GM12801 (cell line): ENCODE measurements around the gene PTPRD.

Experiments
- CTCF ChIP-seq: IDR thresholded peaks from one replicate; pipeline ENCODE4 v1.5.1; 2011; ENCODE audit warnings: control low read depth; ENCODE audit not compliant: insufficient read length; ENCODE audit errors: extremely low read depth

PTPRD gene

DNA sequence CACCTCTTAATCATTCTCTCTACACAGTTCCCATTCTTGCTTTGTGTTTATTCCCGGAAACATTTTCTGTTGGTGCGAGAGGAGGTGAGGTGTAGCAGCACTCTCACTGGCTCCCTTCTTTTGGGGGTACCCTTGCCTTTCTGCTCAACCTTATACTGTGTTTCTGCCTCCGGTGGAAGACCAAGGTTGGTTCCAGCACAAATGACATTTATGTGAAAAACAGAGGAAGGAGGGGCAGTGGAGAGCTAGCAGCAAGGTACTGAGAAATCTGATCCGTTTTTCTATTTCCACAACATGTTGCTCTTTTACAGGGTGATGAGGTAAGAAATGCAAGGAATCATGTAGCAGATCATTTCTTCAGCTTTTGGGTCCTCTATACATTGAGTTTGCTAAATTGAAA lies 2165.2 kb downstream of the PTPRD start:
- TF ChIP-seq CTCF = no peak

- no peak for TF ChIP-seq CTCF
Measured at GRCh38 chr9:8437876-8438275, 2174.9 kb downstream of the PTPRD start.

GRCh38 chr9:8437259-8437658 lies 2175.5 kb downstream of the PTPRD start:
- TF ChIP-seq CTCF = no peak

- TF ChIP-seq CTCF = no peak
Measured at GRCh38 chr9:8436786-8437185, 2176.0 kb downstream of the PTPRD start.

GRCh38 chr9:8434621-8435020 lies 2178.2 kb downstream of the PTPRD start:
- TF ChIP-seq CTCF = no peak

- no peak for TF ChIP-seq CTCF
Measured at GRCh38 chr9:8432224-8432623, 2180.6 kb downstream of the PTPRD start.

DNA sequence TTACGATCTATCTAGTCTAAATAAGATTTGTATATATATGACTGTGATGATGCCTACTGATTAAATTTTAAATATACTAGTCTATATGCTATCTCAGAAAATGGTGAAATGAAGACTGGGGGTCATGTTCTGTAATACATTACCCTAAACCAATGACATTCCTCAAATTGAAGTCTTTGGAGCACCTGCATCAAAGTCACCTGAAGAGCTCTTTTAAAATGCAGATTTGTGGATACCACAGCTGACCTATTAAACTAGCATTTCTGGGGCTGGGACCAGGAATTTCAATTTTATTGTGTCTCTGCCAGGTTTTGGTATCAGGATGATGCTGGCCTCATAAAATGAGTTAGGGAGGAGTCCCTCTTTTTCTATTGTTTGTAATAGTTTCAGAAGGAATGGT lies 2181.3 kb downstream of the PTPRD start:
- no peak for TF ChIP-seq CTCF

DNA sequence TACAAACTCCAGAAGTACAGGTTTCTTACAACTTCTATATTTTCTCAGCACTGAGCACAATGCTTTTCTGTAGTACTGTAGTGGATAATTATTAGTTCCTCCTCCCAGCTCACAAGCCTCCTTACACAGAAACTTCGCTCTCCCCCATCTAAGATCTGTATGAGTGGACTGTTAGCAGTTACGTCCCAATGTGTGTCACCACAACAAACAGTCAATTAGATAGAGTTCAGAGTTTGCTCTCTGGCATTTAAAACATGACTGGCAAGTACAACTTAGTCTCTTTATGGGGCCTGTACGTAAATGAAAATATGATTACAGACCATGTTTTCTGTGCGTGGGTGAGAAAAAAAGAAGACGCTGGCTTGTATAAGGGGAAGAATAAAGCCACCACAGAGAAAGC lies 2181.9 kb downstream of the PTPRD start:
- no peak for TF ChIP-seq CTCF
